UCSD-AML1 (cell line): Measurements from ENCODE around the gene KRT80.

Source experiments
- DNase-seq: peaks from one replicate; lab custom pipeline; 2025; ENCODE audit not compliant: unreplicated experiment; lab: John Stamatoyannopoulos, UW

KRT80 gene

DNA sequence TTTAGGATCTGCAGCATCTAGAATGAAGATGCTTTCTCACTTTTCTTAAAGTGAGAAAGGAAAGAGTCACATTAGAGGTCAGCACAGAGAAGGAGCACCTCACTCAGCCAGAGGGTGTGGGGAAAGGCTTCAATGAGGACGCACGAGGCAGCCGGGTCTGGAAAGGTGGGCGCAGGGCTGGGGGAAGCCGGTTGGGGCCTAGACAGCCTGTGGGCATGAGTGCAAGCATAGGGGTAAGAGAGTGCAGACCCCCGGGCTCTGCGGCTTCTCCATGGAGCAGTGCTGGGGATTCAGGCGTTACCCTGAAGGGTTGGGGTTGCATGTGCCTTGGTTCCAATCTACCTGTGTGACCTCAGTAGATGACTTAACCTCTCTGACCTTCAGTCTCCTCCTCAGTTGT, 49.9 kb downstream of the KRT80 start:
- no peak for DNase-seq

- DNase-seq, result no peak
Observed at GRCh38 chr12:52141306-52141705, 50.5 kb downstream of the KRT80 start.

- no peak for DNase-seq
Observed at GRCh38 chr12:52139579-52140062, 52.2 kb downstream of the KRT80 start.

DNA sequence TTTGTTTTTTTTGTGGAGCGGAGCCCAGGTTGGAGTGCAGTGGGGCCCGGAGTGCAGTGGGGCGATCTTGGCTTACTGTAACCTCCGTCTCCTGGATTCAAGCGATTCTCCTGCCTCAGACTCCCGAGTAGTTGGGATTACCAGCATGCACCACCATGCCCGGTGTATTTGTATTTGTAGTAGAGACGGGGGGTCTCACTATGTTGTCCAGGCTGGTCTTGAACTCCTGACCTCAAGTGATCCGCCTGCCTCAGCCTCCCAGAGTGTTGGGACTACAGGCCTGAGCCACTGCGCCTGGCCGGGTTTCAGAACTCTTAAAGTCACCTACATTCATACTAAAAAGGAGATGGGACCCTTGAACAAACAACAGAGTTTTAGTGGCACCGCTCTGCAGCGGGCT, 52.7 kb downstream of the KRT80 start:
- no peak for DNase-seq

DNA sequence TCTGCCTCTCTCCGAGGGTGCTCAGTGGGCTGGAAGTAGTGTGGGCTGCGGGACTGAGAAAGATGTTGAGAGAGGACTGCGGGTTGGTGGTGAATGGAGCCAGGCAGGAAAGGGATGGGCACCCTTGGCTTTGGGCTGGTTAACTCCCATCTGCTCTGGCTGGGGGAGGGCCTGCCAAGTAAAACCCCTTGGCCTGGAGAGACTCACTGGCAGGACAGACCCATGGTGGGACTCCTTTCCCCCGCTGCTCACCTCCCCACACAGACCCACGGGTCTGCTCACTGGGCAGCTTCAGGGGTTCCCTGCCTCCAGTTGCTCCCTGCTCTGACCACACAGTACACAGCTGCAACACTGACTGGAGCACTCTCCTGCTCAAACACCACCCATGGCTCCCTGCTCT, 54.1 kb downstream of the KRT80 start:
- no peak for DNase-seq

DNA sequence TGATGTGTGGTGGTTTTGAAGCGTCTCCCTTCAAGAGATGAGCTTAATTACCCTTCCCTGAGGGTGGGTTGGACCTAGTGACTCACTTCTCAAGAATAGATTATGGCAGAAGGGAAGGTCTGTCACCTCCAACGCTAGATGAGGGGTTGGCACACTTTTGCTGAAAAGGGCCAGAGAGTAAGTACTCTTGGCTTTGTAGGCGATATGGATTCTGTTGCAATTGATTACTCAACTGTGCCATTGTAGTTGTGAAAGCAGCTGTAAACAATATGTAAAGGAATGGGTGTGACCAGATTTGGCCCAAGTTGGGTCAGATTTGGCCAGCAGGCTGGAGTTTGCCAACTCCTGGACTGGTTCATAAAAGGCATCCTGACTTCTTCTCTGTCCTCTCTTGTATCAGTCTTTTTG, 59.1 kb downstream of the KRT80 start:
- DNase-seq, result no peak

- no peak for DNase-seq
Observed at GRCh38 chr12:52130711-52131110, 61.1 kb downstream of the KRT80 start.

DNA sequence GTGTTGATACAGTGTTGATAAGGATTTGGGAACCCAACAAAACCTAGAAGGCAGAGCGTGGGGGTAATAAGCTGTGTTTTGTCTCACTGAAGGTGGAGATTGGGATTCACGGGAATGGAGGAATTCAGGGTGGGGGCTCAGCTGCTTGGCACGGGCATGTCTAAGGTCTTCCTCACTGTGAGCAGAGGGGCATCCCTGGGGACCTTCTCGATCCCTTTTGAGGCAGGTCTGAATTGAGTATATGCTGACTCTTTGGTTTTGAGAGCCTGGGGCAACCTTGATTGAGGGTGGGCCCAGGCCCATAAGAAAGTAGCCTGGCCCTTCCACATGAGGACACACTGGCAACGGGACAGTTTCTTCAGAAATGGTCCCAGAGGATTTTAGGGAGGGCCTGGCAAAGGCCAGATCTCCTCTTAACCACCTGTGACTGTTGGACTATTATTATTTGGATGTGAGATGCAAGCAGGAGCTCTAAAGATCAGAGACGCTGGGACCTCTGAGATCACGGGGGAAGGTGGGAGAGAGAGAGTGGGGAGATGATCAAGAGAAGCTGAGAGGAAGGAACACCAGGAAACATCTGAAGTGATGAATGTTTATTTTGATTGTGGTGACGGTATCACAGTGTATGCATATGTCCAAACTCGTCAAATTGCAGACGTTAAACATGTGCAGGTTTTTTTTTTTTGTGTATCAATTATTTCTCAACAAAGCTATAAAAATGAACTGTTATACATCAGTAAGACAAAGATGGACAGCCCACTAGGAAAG, 63.9 kb downstream of the KRT80 start:
- DNase-seq, result no peak

- DNase-seq, result no peak
Observed at GRCh38 chr12:52126605-52127578, 64.9 kb downstream of the KRT80 start.

- no peak for DNase-seq
Observed at GRCh38 chr12:52126050-52126604, 65.7 kb downstream of the KRT80 start.

DNA sequence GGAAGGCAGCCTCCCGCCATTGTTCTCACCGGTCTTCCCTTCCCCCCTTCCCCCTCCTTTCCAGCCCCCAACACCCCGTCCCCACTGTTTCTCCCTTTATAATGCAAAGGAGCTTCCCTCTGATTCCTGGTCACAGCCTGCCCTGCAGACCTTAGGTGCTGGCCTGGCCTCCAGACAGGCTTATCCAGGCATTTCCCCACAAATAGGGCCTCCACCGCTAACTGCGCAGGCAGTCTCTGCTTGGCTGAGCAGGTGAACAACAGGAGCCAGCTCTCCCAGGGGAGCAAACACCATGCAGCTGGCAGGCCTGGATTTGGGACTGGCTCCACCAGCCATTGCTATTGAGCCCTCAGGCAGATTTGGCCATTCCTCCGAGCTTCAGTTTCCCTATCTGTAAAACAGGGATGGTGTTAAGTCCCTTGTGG, 66.3 kb downstream of the KRT80 start:
- no peak for DNase-seq

DNA sequence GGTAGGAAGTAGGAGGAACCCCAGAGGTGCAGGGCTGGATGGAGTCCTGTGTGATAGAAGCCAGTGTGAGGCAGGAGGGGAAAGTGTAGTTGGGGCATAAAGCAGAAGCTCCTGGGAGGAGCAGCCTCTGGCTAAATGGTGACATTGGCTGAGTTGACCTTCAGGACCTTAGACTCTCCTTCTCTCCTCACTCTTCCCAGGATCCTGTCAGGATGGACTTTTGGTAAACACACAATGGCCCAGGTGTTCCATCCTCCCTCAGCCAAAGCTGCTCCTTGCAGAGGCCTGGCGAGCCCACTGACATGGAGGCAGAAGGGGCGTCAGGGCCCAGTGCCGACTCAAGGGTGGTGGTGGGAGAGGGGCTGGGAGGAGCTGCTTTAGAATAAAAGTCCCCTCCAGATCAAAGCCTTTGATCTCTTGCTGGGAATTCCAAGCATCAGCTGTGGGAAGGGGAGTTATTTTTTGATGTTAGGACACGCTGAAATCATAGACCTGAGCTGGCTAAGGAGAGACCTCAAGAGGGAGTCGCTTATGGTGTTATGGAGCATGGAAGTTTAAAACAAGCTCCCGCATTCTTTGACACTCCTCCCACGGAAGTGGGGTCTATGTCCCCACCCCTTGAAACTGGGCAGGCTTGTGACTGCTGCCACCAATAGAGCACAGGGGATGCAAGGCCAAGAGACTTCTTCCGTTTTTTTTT, 68.2 kb downstream of the KRT80 start:
- no peak for DNase-seq

GRCh38 chr12:52122904-52123303, 68.9 kb downstream of the KRT80 start:
- DNase-seq, result no peak

GRCh38 chr12:52122540-52122871, 69.3 kb downstream of the KRT80 start:
- DNase-seq, result no peak

DNA sequence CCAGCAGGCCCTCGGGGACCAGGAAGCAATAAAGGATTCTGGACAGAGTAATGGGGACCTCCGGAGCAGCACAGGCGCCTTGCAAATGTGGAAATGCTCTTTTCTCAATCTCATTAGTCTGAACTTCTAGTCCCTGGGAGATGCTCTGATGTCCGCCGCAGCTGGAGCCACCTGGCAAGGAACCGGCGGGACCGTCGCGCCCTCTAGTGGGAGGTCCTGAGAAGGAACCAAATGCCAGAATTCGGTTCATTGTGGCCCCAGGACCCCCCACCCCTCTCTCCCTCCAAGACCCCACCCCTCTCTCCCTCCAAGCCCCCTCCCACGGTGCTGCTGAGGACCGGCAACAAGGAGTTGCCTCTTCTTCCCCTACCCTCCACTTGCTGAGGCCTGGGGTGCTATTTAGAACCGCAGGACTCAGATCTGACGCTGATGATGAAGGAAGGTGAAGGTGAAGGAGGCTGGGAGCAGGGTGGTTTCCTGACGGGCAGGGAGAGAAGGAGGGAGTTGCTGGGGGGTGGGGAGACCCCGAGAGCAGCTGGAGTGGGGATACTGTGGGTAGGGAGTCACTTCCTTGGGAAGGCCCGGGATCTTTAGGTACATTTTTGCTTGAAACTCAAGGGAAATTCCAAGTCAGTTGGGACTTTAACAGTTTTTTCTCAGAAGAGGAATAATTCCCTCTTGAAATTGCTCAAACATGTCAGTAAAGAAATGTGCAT, 69.8 kb downstream of the KRT80 start:
- peak; percentile 50 for DNase-seq

GRCh38 chr12:52120951-52121823, 70.6 kb downstream of the KRT80 start:
- no peak for DNase-seq

- DNase-seq, result peak; percentile 37
Observed at GRCh38 chr12:52119398-52120254, 72.2 kb downstream of the KRT80 start.
